HG02852 (cell line): ENCODE measurements around the gene INPP5E.

Experiments used
- ATAC-seq: cut with Tn5 transposase; IDR thresholded peaks from one replicate; pipeline ENCODE4 v1.9.1; 2021; ENCODE audit warnings: mild to moderate bottlenecking, moderate library complexity; ENCODE audit not compliant: unreplicated experiment

INPP5E gene

GRCh38 chr9:136391737-136392537, 47.7 kb downstream of the INPP5E start:
- no peak for ATAC-seq

GRCh38 chr9:136389396-136389795, 50.2 kb downstream of the INPP5E start:
- no peak for ATAC-seq

- ATAC-seq: no peak
Measured at GRCh38 chr9:136387217-136387616, 52.4 kb downstream of the INPP5E start.

GRCh38 chr9:136386018-136386417, 53.6 kb downstream of the INPP5E start:
- no peak for ATAC-seq

DNA sequence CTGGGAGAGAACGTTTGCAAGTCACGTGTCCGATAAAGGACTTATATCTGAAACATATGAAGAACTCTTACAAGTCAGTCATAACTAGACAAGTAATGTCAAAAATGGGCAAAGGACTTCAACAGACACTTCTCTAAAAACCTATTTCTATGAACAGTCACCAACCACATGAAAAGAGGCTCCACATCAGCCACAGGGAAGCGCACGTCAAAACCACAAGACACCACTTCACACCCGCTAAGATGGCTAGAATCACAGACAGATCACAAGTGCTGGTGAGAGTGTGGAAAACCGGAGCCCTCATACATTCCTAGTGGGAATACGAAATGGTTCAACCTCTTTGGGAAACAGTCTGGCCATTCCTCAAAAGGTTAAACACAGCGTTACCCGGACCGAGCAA, 54.6 kb downstream of the INPP5E start:
- no peak for ATAC-seq

DNA sequence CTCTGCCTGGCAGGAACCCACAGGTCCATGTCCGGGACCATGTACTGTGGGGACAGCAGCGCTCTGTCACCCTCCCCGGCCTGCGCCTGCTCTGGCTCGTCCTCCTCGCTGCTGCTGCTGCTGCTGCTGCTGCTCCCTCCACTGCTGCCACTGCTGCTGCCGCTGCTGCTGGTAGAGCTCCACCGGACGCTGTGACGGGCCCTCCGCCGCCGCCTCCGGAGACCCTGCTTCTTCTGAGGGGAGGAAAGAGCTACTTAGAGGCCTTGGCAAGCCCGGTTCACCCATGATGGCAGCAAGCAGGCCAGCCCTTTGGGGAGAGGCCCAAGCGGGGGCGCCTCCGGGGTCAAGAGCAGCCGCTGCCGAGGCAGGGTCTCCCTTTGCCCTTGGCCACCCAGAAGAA, 56.2 kb downstream of the INPP5E start:
- no peak for ATAC-seq

- ATAC-seq: no peak
Measured at GRCh38 chr9:136381966-136382513, 57.6 kb downstream of the INPP5E start.

DNA sequence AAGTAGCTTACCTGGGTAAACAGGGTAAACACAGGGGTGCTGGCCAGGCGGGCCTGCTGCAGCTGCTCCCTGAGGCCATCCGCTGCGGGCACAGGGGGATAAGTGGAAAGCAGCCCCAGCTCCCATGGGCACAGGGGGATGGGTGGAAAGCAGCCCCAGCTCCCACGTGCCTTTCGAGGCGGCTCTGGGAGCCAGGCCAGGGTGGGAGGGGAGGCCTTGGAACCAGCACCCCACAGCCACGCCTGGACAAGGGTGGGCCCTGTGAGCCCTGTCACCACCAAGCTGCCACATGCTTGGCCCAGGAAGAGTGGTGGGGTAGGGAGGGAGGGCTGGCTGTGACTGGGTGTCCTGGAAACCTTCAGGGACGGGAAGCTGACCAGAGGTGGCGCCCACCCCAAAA, 58.3 kb downstream of the INPP5E start:
- no peak for ATAC-seq

DNA sequence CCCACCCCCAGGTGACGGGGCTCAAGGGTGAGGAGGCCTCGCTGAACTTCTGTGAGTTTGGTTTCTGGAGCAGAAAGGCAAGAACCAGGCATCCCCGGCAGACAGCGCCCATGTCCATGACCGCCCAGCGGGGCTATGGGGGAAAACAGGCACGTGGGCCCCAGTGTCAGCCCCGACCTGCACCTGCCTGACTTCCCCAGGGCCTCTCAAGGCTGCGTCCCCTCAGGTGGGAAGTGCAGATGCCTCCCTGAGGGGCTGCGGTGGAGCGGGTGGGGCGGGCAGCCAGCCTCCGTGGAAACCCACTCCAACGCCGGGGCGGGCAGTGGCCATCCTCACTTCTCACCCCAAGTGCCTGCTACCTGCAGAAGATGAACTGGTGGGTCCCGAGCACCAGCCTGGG, 59.3 kb downstream of the INPP5E start:
- ATAC-seq: no peak

DNA sequence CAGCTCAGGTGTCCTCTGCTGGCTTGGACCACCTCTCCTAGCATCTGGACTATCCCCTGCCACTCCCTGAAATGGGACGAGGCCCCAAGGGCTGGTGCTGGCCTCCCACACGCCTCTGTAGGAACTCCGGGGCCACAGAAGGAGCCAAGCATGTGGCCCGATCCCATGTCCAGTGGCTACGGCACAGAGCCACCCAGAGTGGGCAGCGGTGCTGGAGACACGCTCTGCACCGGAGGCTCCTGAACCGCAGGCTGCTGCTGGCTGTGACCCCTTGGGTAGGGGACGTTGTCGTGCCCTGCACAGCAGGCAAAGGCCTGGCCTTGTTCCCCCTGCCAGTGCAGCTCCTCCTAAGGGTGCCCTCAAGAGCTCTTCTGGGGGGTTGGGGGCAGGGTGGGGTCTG, 59.8 kb downstream of the INPP5E start:
- ATAC-seq: no peak

DNA sequence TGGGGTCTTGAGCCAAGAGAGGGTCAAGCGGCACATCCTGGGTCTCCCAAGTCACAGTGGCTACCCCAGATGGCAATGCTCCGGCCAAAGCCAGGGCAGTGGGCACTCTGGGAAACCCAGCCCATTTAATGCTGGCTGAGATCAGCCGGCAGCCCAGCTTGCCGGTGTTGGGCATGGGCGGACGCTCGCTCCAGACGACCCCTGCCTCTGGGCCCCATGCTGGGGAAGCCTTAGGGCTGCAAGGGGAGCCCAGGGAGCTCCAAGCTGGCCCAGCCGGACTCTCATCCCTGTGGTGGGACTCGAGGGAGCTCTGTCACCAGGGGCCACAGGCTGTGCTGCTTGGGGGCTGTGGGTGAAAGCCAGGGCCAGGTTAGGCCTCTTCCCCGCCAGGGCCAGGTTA, 60.2 kb downstream of the INPP5E start:
- no peak for ATAC-seq

DNA sequence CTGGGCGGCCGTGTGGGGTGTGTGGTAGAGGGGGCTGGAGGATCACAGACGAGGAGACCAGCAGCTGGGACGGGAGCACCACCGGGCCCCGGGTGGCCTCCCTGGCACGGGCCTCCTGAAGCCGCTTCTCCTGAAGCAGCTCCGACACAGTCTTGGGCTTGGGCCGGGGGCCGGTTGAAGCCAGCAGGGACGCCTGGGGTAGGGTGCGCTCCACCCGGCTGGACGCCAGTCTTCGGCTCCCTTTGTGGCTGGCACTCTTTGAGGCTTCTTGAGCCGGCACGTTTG, 60.7 kb downstream of the INPP5E start:
- no peak for ATAC-seq
